ENCODE results near the gene SLC39A1. TPM values are rescaled to one million over a fixed set of nuclear protein-coding genes. Genes with fewer than 3 reads are reported as not detected.
A peak's percentile ranks its signal among the peaks of the same experiment; 100 is the strongest.
"Not testable (repeated sequence)": the region's sequence is repeated elsewhere in the genome, so short reads cannot be mapped to it uniquely, and the experiment has no call there.

Gene SLC39A1
- total RNA-seq, 1 donor from 2014 or later = 107 TPM

- TF ChIP-seq, protein P1, sequence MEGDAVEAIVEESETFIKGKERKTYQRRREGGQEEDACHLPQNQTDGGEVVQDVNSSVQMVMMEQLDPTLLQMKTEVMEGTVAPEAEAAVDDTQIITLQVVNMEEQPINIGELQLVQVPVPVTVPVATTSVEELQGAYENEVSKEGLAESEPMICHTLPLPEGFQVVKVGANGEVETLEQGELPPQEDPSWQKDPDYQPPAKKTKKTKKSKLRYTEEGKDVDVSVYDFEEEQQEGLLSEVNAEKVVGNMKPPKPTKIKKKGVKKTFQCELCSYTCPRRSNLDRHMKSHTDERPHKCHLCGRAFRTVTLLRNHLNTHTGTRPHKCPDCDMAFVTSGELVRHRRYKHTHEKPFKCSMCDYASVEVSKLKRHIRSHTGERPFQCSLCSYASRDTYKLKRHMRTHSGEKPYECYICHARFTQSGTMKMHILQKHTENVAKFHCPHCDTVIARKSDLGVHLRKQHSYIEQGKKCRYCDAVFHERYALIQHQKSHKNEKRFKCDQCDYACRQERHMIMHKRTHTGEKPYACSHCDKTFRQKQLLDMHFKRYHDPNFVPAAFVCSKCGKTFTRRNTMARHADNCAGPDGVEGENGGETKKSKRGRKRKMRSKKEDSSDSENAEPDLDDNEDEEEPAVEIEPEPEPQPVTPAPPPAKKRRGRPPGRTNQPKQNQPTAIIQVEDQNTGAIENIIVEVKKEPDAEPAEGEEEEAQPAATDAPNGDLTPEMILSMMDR (conservative IDR thresholded peaks at IDR 0.05; ENCODE audit: low read depth, low read length) = peak; percentile 25
- peak overlapping the region; percentile 90 for H3K4me3 ChIP-seq (ENCODE audit: low read depth, low read length)
- DNase-seq (ENCODE audit: low read depth) = no peak
These were observed 41.0 kb downstream of the SLC39A1 start for GRCh38 chr1:153922076-153922971.

GRCh38 chr1:153921803-153922075 lies 41.6 kb downstream of the SLC39A1 start:
- no peak for DNase-seq (ENCODE audit: low read depth)
- TF ChIP-seq, protein P1 (conservative IDR thresholded peaks at IDR 0.05; ENCODE audit: low read depth, low read length) = no peak
- H3K4me3 ChIP-seq (ENCODE audit: low read depth, low read length) = peak overlapping the region; percentile 90

- H3K4me3 ChIP-seq (ENCODE audit: low read depth, low read length) = peak overlapping the region; percentile 90
- no peak for DNase-seq (ENCODE audit: low read depth)
- TF ChIP-seq, protein P1 (conservative IDR thresholded peaks at IDR 0.05; ENCODE audit: low read depth, low read length) = no peak
These were observed 42.1 kb downstream of the SLC39A1 start for GRCh38 chr1:153921080-153921802.

- no peak for DNase-seq (ENCODE audit: low read depth)
- H3K4me3 ChIP-seq (ENCODE audit: low read depth, low read length) = peak overlapping the region; percentile 90
- TF ChIP-seq, protein P1 (conservative IDR thresholded peaks at IDR 0.05; ENCODE audit: low read depth, low read length) = peak; percentile 53
These were observed 43.2 kb downstream of the SLC39A1 start for GRCh38 chr1:153919876-153920852.

DNA sequence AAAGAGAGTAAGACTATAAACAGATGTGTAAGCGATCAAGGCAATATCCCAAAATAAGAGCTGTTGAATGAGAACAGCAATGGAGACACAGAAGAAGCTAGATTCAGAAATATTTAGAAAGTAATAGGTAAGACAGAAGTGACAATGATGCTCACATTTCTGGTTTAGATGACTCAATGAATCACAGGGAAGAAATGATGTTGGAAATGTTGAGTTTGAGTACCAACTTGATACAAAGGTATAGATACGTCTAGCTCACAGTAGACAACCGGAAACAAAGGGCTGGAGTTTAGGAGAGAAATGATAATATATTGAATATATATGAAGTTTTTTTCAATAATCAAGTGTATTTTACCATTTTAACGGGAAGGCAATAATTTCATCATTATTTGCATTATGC lies 47.0 kb downstream of the SLC39A1 start:
- TF ChIP-seq, protein P1 (conservative IDR thresholded peaks at IDR 0.05; ENCODE audit: low read depth, low read length) = no peak
- DNase-seq (ENCODE audit: low read depth) = no peak
- H3K4me3 ChIP-seq (ENCODE audit: low read depth, low read length) = no peak overlapping the region

GRCh38 chr1:153912349-153912748 lies 51.0 kb downstream of the SLC39A1 start:
- H3K4me3 ChIP-seq (ENCODE audit: low read depth, low read length) = no peak overlapping the region
- DNase-seq (ENCODE audit: low read depth) = no peak
- TF ChIP-seq, protein P1 (conservative IDR thresholded peaks at IDR 0.05; ENCODE audit: low read depth, low read length) = no peak

DNA sequence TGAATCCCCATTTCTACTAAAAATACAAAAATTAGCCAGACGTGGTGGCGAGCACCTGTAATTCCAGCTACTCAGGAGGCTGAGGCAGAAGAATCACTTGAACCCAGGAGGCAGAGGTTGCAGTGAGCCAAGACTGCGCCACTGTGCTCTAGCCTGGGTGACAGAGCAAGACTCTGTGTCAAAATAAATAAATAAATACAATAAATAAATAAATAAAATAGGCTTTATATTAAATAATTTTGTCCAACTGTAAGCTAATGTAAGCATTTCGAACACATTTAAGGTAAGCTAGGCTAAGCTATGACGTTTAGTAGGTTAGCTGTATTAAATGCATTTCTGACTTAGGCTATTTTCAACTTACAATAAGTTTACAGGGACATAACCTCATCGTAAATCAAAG lies 52.8 kb downstream of the SLC39A1 start:
- DNase-seq (ENCODE audit: low read depth); H3K4me3 ChIP-seq (ENCODE audit: low read depth, low read length): not testable (repeated sequence)

Measured in epithelial cell of proximal tubule (primary cell).